Transverse colon (tissue), 3 donors: ENCODE data around the gene SECISBP2.

Experiments used
- CTCF ChIP-seq, 5 experiments: fragments of 200-600 bp in 3 of 5; fragments of 450-650 bp in 2 of 5; sonication (generic) in 3 of 5; IDR thresholded peaks; 1 replicate in 2 of 5; 2 replicates in 3 of 5; pipeline ENCODE4 v1.5.1; 2016 to 2017; ENCODE audit warnings: antibody characterized with exemption in 5 of 5, inconsistent platforms in 3 of 5, mild to moderate bottlenecking in 2 of 5, moderate library complexity in 1 of 5
- EP300 ChIP-seq: sonication (generic); formaldehyde crosslinking; IDR thresholded peaks from one replicate; pipeline ENCODE4 v1.6.1; 2017; ENCODE audit warnings: antibody characterized with exemption, low read depth
- POLR2A ChIP-seq: fragments of 450-650 bp; IDR thresholded peaks from one replicate; pipeline ENCODE4 v1.6.1; 2016; ENCODE audit warnings: antibody characterized with exemption, mild to moderate bottlenecking, moderate library complexity

- TF ChIP-seq CTCF (IDR thresholded peaks at IDR 0.05) (peak in 1 of 5 experiments; percentile 60), POLR2A (no peak), EP300 (no peak)
These were observed 960 bp downstream of the SECISBP2 start for GRCh38 chr9:89319015-89319905.
